ENCODE results near the gene GSX2.
"Not testable (repeated sequence)": the region's sequence is repeated elsewhere in the genome, so short reads cannot be mapped to it uniquely, and the experiment has no call there.

Gene GSX2

GRCh38 chr4:54107951-54108748 lies 8.2 kb downstream of the GSX2 start:
- no peak overlapping the region for H3K9ac ChIP-seq (ENCODE audit: low read depth, low read length)
- ATAC-seq (ENCODE audit: insufficient read depth, low read depth), result peak; percentile 76
- no peak overlapping the region for H3K27ac ChIP-seq (ENCODE audit: low read length)
- no peaks in the 10 kb centered on the region for H3K27me3 ChIP-seq (ENCODE audit: insufficient read depth, low read length, poor library complexity)
- no peaks in the 10 kb centered on the region for H4K20me1 ChIP-seq (ENCODE audit: insufficient read depth, low read length)
- TF ChIP-seq EZH2 (IDR thresholded peaks at IDR 0.05; ENCODE audit: borderline replicate concordance, low read depth, low read length, severe bottlenecking) (no peak), CTCF (IDR thresholded peaks at IDR 0.05; ENCODE audit: borderline replicate concordance, extremely low read depth, low read length, poor library complexity, severe bottlenecking) (no peak)
- no peaks in the 10 kb centered on the region for H3K79me2 ChIP-seq (ENCODE audit: insufficient read depth, low read length)
- no peaks in the 10 kb centered on the region for H3K9me3 ChIP-seq (ENCODE audit: insufficient read depth, low read length, severe bottlenecking)
- peak overlapping the region in 1 of 2 experiments; percentile 7; a peak in 1 of 4 replicates for H3K4me3 ChIP-seq (ENCODE audit: low read depth in 1 of 2, low read length in 2 of 2)
- peak; percentile 25 for DNase-seq
- H3K4me1 ChIP-seq (ENCODE audit: insufficient read depth, low read length), result no peaks in the 10 kb centered on the region; the same call in 1 of the 2 replicates
- no peaks in the 10 kb centered on the region for H3K36me3 ChIP-seq (ENCODE audit: insufficient read depth, low read length)
- no peak overlapping the region for H2AFZ ChIP-seq (ENCODE audit: low read depth, low read length)
- peak overlapping the region; percentile 27; the same call in 1 of the 2 replicates for H3K4me2 ChIP-seq (ENCODE audit: insufficient read depth, low read length)

- H3K4me3 ChIP-seq (ENCODE audit: low read depth in 1 of 2, low read length in 2 of 2), result no peak overlapping the region
- ATAC-seq (ENCODE audit: insufficient read depth, low read depth) (no peak), DNase-seq (no peak)
- H3K27ac ChIP-seq (ENCODE audit: low read length), result no peak overlapping the region
- no peaks in the 10 kb centered on the region for H3K79me2 ChIP-seq (ENCODE audit: insufficient read depth, low read length)
- no peak overlapping the region for H2AFZ ChIP-seq (ENCODE audit: low read depth, low read length)
- no peaks in the 10 kb centered on the region for H4K20me1 ChIP-seq (ENCODE audit: insufficient read depth, low read length)
- no peak overlapping the region for H3K4me2 ChIP-seq (ENCODE audit: insufficient read depth, low read length)
- H3K36me3 ChIP-seq (ENCODE audit: insufficient read depth, low read length), result no peaks in the 10 kb centered on the region
- no peaks in the 10 kb centered on the region for H3K27me3 ChIP-seq (ENCODE audit: insufficient read depth, low read length, poor library complexity)
- TF ChIP-seq CTCF (IDR thresholded peaks at IDR 0.05; ENCODE audit: borderline replicate concordance, extremely low read depth, low read length, poor library complexity, severe bottlenecking) (no peak), EZH2 (IDR thresholded peaks at IDR 0.05; ENCODE audit: borderline replicate concordance, low read depth, low read length, severe bottlenecking) (no peak)
- no peaks in the 10 kb centered on the region for H3K9me3 ChIP-seq (ENCODE audit: insufficient read depth, low read length, severe bottlenecking)
- H3K9ac ChIP-seq (ENCODE audit: low read depth, low read length), result no peak overlapping the region
- H3K4me1 ChIP-seq (ENCODE audit: insufficient read depth, low read length), result no peaks in the 10 kb centered on the region; the same call in 1 of the 2 replicates
Measured at GRCh38 chr4:54109241-54110018, 9.5 kb downstream of the GSX2 start.

- H3K36me3 ChIP-seq (ENCODE audit: insufficient read depth, low read length), result no peaks in the 10 kb centered on the region
- H3K27me3 ChIP-seq (ENCODE audit: insufficient read depth, low read length, poor library complexity), result no peaks in the 10 kb centered on the region
- DNase-seq, result no peak
- H4K20me1 ChIP-seq (ENCODE audit: insufficient read depth, low read length), result no peaks in the 10 kb centered on the region
- no peaks in the 10 kb centered on the region; the same call in 1 of the 2 replicates for H3K4me1 ChIP-seq (ENCODE audit: insufficient read depth, low read length)
- no peak overlapping the region for H3K4me3 ChIP-seq (ENCODE audit: low read depth in 1 of 2, low read length in 2 of 2)
- no peak overlapping the region for H3K9ac ChIP-seq (ENCODE audit: low read depth, low read length)
- no peaks in the 10 kb centered on the region for H3K79me2 ChIP-seq (ENCODE audit: insufficient read depth, low read length)
- ATAC-seq (ENCODE audit: insufficient read depth, low read depth), result no peak
- H3K27ac ChIP-seq (ENCODE audit: low read length), result no peak overlapping the region
- no peaks in the 10 kb centered on the region for H3K9me3 ChIP-seq (ENCODE audit: insufficient read depth, low read length, severe bottlenecking)
- no peak overlapping the region for H2AFZ ChIP-seq (ENCODE audit: low read depth, low read length)
- no peak overlapping the region for H3K4me2 ChIP-seq (ENCODE audit: insufficient read depth, low read length)
- TF ChIP-seq CTCF (IDR thresholded peaks at IDR 0.05; ENCODE audit: borderline replicate concordance, extremely low read depth, low read length, poor library complexity, severe bottlenecking) (no peak), EZH2 (IDR thresholded peaks at IDR 0.05; ENCODE audit: borderline replicate concordance, low read depth, low read length, severe bottlenecking) (no peak)
Measured at GRCh38 chr4:54110019-54110416, 10.1 kb downstream of the GSX2 start.

GRCh38 chr4:54113206-54113605 lies 13.2 kb downstream of the GSX2 start:
- not testable (repeated sequence) for H3K27me3 ChIP-seq (ENCODE audit: insufficient read depth, low read length, poor library complexity); H3K4me3 ChIP-seq (ENCODE audit: low read depth in 1 of 2, low read length in 2 of 2); H4K20me1 ChIP-seq (ENCODE audit: insufficient read depth, low read length); H3K79me2 ChIP-seq (ENCODE audit: insufficient read depth, low read length); H3K4me1 ChIP-seq (ENCODE audit: insufficient read depth, low read length); DNase-seq; H3K9ac ChIP-seq (ENCODE audit: low read depth, low read length); H3K4me2 ChIP-seq (ENCODE audit: insufficient read depth, low read length); ATAC-seq (ENCODE audit: insufficient read depth, low read depth); H3K27ac ChIP-seq (ENCODE audit: low read length); H2AFZ ChIP-seq (ENCODE audit: low read depth, low read length); H3K36me3 ChIP-seq (ENCODE audit: insufficient read depth, low read length); H3K9me3 ChIP-seq (ENCODE audit: insufficient read depth, low read length, severe bottlenecking)

GRCh38 chr4:54116246-54116645 lies 16.3 kb downstream of the GSX2 start:
- not testable (repeated sequence) for H3K36me3 ChIP-seq (ENCODE audit: insufficient read depth, low read length); ATAC-seq (ENCODE audit: insufficient read depth, low read depth); H4K20me1 ChIP-seq (ENCODE audit: insufficient read depth, low read length); H3K9me3 ChIP-seq (ENCODE audit: insufficient read depth, low read length, severe bottlenecking); H3K27ac ChIP-seq (ENCODE audit: low read length); H2AFZ ChIP-seq (ENCODE audit: low read depth, low read length); H3K4me1 ChIP-seq (ENCODE audit: insufficient read depth, low read length); H3K27me3 ChIP-seq (ENCODE audit: insufficient read depth, low read length, poor library complexity); H3K4me2 ChIP-seq (ENCODE audit: insufficient read depth, low read length); H3K4me3 ChIP-seq (ENCODE audit: low read depth in 1 of 2, low read length in 2 of 2); DNase-seq; H3K79me2 ChIP-seq (ENCODE audit: insufficient read depth, low read length); H3K9ac ChIP-seq (ENCODE audit: low read depth, low read length)

Measured in DND-41 (cell line).